Occipital lobe (tissue), 2 donors: ENCODE results near the gene LUC7L. TPM values are rescaled to one million over a fixed set of nuclear protein-coding genes. Genes with fewer than 3 reads are reported as not detected.
"Not testable (repeated sequence)": the region's sequence is repeated elsewhere in the genome, so short reads cannot be mapped to it uniquely, and the experiment has no call there.

Experiments
- DNase-seq: peaks from one replicate; lab custom pipeline; 2025; lab: John Stamatoyannopoulos, UW
- total RNA-seq: library from RNA; depleted of rRNA; stranded (reverse); fragments of >200 nt; gene quantifications from one replicate; pipeline ENCODE4 v1.2.3, GENCODE V29; 2014

The LUC7L gene
- total RNA-seq, 1 donor from 2014 or later, result 76.4 TPM

GRCh38 chr16:263944-264343, 34.7 kb upstream of the LUC7L start:
- no peak for DNase-seq

GRCh38 chr16:263182-263774, 34.0 kb upstream of the LUC7L start:
- no peak for DNase-seq

DNA sequence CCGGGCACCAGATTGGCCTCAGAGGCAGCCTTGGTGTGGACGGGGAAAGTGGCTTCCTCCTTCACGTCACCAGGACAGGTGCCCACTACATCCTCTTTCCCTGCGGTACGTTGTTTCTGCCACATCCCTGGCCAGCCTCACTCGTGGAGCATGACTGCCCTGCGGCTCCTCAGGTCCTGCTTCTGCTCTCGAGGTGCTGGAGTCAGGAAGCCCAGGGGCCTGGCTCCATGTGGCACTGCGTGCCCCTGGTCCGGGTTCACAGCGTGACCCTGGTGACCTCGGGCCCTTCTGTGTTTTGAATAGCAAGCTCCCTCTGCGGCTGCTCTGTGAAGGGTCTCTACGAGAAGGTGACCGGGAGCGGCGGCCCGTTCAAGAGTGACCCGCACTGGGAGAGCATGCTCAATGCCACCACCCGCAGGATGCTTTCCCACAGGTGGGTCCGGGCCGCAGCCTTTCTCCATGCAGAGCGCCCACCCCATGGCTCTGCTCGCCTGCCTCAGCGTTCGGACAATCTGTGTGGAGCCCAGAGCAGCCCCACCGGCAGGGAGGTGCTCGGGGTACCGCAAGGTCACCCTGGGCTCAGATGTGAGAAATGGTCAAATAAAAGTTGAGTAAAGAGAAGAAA, 33.0 kb upstream of the LUC7L start:
- DNase-seq, result no peak

GRCh38 chr16:261031-261691, 31.9 kb upstream of the LUC7L start:
- DNase-seq, result no peak

GRCh38 chr16:260326-260725, 31.1 kb upstream of the LUC7L start:
- DNase-seq, result no peak

DNA sequence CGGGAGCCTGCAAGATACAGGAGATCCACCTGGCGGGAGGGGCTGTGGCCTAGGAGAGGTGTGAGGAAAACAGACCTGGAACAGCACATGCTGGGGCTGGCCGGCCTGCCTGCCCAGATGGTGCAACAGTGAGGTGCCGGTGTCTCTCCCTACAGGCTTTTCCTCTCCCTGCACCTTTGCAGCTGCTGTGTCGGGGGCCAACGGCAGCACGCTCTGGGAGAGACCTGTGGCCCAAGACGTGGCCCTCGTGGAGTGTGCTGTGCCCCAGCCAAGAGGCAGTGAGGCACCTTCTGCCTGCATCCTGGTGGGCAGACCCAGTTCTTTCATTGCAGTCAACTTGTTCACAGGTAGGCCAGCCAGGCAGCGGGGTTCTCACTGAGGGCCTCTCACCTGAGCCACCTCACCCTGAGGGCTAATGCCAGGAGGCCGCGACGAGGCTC, 30.6 kb upstream of the LUC7L start:
- DNase-seq, result no peak

GRCh38 chr16:259226-259625, 30.0 kb upstream of the LUC7L start:
- no peak for DNase-seq

- not testable (repeated sequence) for DNase-seq
These were observed 28.8 kb upstream of the LUC7L start for GRCh38 chr16:258091-258490.

- DNase-seq, result no peak
These were observed 25.9 kb upstream of the LUC7L start for GRCh38 chr16:255183-255582.

- DNase-seq, result no peak
These were observed 25.2 kb upstream of the LUC7L start for GRCh38 chr16:254461-254860.

- no peak for DNase-seq
These were observed 24.6 kb upstream of the LUC7L start for GRCh38 chr16:253833-254232.

DNA sequence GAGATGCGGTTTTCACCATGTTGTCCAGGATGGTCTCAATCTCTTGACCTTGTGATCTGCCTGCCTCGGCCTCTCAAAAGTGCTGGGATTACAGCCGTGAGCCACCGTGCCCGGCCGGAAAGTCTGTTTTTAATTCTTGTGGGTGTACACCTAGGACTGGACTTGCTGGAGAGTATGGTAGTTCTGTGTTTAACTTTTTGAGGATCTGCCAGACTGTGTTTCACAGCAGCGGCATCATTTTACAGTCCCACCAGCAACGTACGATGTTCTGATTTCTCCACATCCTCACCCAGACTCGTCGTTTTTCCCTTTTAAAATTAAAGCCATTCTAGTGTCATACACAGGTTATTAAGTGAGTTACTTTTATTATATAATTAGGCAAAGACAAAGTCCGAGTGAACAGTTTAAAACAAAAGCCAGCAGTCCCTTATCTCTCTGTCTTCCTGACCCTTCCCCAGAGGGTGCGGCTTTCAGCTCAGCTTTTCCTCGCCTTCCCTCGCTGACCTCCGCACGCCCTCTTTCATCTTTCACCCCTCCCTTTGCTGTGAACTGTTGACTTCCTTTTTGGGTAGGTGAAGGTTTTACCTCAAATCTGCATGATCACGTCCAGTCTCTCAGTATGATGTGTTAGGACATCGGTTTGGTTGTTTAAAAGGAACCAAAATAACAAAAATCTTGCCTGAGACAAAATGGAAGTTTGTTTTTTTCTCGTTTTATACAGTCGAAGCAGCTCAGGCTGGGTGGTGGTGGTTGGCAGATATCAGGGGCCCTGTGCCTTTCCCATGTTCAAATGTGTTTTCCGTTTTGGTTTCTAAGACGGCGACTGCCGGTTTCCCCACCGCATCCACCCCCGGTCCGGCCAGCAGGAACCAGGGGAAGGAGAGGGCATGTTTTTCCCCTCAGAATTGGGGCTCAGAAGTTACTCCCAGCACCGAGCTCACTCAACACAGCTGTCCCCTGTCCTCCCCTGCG, 23.4 kb upstream of the LUC7L start:
- DNase-seq, result no peak

- DNase-seq, result no peak
These were observed 20.2 kb upstream of the LUC7L start for GRCh38 chr16:249431-249830.

DNA sequence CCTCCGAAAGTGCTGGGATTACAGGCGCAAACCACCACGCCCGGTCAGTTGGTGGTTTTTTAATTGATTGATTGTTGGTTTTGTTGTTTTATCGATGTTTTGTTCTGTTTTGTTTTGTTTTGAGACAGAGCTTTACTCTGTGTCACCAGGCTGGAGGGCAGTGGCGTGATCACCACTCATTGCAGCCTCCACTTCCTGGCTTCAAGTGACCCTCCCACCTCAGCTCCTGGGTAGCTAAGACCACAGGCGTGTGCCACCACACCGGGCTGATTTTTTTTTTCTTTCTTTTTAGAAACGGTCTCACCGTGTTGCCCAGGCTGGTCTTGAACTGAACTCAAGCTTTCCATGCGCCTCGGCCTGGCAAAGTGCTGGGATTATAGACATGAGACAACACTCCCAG, 17.8 kb upstream of the LUC7L start:
- DNase-seq, result no peak

DNA sequence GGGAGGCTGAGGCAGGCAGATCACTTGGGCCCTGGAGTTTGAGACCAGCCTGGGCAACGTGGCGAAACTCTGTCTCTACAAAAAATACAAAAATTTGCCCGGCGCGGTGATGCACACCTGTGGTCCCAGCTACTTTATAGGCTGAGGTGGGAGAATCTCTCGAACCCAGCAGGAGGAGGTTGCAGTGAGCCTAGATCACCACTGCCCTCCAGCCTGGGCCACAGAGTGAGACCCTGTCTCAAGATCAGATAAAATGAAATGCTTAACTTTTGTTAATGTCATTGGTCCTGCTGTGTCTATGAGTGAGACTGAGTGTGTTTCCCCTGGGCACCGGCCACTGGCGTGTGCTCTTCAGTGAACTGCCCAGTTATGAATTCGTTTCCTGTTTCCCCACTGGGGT, 15.9 kb upstream of the LUC7L start:
- no peak for DNase-seq

GRCh38 chr16:243348-243747, 14.1 kb upstream of the LUC7L start:
- DNase-seq, result no peak

DNA sequence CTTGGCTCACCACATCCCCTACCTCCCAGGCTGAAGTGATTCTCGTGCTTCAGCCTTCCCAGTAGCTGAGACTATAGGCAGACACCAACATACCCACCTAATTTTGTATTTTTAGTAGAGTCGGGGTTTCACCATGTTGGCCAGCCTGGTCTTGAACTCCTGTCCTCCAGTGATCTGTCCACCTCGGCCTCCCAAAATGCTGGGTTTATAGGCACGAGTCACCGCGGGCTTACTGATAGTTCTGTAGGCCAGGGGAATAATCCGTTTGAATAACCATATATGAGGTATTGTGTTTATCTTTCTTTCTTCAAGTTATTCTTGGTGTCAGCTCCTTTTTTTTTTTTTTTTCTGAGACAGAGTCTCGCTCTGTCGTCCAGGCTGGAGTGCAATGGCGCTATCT, 13.0 kb upstream of the LUC7L start:
- DNase-seq, result no peak

DNA sequence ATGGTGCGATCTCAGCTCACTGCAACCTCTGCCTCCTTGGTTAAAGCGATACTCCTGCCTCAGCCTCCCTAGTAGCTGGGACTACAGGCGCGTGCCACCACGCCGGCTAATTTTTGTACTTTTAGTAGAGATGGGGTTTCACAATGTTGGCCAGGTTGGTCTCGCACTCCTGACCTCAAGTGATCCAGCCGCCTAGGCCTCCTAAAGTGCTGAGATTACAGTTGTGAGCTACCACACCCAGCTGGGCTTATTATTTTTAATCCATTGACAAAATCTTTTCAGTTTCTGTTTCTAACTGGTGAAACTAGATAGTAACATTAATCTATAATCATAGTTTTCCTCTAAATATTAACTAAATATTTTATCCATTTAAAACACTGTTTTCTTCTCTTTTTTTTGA, 11.3 kb upstream of the LUC7L start:
- DNase-seq, result no peak

DNA sequence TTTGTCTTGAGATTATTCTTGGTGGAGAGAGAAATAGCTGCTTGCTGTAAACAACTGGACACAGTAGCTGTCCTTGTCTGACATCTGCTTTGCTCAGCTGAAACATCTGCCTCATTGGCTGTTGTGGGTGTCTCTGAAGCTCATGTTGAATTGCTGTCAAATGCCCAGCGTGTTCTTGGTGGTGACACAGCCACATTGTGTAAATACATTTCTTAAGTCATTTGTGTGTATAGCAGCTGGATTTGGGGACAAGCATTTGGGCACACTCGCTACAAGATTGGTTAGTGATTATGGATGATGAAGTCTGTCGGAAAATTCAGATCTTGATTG, 10.7 kb upstream of the LUC7L start:
- DNase-seq, result peak; percentile 17

DNA sequence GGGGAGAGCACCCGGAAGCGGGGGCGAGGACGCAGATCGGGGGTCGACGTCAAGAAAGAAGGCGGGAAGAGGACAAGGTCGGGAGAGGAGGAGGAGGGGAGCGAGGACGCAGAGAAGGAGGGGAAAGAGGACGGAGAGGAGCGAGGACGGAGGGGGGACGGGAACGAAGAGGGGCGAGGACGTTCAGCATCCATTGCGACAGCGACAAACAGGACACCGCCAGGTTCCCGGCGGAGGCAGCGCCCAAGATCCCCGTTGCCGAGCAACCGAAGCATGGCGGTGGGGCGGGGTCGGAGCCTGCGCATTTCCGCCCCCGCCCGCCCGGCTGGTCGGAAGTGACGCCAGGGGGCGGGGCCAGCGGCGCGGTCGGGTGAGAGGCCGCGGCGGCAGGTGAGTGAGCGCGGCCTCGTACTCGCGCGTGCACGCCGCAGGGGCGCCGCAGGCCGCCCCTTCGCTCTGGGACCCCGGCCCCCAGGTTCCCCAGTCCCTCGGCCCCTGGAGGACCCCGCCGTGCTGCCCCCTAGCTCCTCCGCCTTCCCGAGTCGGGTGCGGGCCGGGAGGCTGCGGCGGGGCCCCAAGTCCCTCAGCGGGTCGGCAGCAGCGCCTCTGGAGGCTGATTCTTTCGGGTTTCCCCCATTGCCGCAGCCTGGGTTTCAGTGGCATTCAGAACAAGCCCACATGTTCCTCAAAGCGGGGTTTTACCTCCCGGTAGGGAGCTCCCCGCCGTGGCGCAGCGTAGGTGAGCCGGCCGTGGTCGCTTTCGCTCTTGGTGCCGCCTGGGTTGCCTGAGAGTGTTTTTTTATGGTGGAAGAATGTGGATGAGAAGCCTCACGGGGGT, 5.4 kb upstream of the LUC7L start, which contains the start of gene FAM234A:
Gene FAM234A (plus strand): TSS at position 354 of the 838 bp plus-strand sequence. CDS start 19,593 bp downstream, outside the sequence.
- DNase-seq, result peak; percentile 87

GRCh38 chr16:230949-231348, 1.7 kb upstream of the LUC7L start:
- DNase-seq, result no peak
